Measurements from ENCODE around the gene RAB15. TPM values are rescaled to one million over a fixed set of nuclear protein-coding genes. Genes with fewer than 3 reads are reported as not detected.

The RAB15 gene
- total RNA-seq, 1 donor = 4.0 TPM

DNA sequence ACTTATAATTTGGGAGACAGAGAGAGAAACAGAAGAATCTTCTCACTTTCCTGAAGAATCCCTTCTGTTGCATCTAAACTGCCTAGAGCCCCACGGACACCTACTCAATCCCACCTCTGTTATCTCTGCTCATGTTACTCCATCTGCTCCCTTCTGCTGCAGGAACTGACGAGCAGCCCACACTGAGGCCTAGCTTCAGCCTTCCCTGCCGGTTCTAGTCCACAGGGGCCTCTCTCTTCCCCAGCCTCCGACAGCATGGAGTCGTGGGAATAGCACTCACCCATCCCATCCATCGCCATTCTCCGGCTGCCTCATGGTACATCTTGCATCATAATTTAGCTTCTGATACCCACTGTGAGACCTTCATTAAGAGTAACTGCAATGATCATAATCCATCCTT, 4.0 kb downstream of the RAB15 start:
- Histone ChIP-seq H2AFZ (ENCODE audit: low read length) (no peak overlapping the region), H3K4me1 (ENCODE audit: insufficient read depth, low read length) (peaks cover 5% of the 10 kb centered on the region), H3K4me3 (ENCODE audit: insufficient read depth, low read length) (no peak overlapping the region), H3K79me2 (ENCODE audit: insufficient read depth, low read length) (no peaks in the 10 kb centered on the region), H3K9me3 (ENCODE audit: low read depth, low read length) (no peaks in the 10 kb centered on the region), H3K27ac (ENCODE audit: low read depth, low read length) (no peak overlapping the region), H3K27me3 (ENCODE audit: insufficient read depth, low read length) (peaks cover 3% of the 10 kb centered on the region), H4K20me1 (ENCODE audit: insufficient read depth, low read length) (no peaks in the 10 kb centered on the region), H3K4me2 (ENCODE audit: insufficient read depth, low read length) (no peak overlapping the region), H3K36me3 (ENCODE audit: insufficient read depth, low read length) (no peaks in the 10 kb centered on the region)
- TF ChIP-seq, protein P1, sequence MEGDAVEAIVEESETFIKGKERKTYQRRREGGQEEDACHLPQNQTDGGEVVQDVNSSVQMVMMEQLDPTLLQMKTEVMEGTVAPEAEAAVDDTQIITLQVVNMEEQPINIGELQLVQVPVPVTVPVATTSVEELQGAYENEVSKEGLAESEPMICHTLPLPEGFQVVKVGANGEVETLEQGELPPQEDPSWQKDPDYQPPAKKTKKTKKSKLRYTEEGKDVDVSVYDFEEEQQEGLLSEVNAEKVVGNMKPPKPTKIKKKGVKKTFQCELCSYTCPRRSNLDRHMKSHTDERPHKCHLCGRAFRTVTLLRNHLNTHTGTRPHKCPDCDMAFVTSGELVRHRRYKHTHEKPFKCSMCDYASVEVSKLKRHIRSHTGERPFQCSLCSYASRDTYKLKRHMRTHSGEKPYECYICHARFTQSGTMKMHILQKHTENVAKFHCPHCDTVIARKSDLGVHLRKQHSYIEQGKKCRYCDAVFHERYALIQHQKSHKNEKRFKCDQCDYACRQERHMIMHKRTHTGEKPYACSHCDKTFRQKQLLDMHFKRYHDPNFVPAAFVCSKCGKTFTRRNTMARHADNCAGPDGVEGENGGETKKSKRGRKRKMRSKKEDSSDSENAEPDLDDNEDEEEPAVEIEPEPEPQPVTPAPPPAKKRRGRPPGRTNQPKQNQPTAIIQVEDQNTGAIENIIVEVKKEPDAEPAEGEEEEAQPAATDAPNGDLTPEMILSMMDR (IDR thresholded peaks at IDR 0.05; ENCODE audit: extremely low read depth, low read depth, low read length) = no peak
- DNase-seq (ENCODE audit: insufficient read length, low spot score, missing footprints) = no peak

DNA sequence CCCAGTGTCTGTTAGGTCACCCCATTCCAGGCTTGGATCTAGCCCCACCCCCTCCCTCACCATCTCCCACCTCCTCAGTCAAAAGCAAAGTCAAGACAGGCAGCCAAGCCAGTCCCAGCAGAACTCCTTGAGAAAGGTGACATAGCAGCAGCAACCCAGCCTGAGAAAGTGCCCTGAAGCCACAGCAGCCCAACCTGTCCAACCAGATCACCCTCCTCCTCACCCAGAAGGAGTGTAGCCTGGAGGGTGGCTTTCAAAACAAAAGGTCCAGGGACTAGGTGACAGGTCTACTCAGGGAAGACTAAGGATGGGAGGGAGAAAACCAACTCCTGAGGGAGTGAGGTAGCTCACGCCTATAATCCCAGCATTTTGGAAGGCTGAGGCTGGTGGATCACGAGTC, 5.2 kb downstream of the RAB15 start:
- Histone ChIP-seq H3K79me2 (ENCODE audit: insufficient read depth, low read length) (no peaks in the 10 kb centered on the region), H4K20me1 (ENCODE audit: insufficient read depth, low read length) (peaks cover 3% of the 10 kb centered on the region), H3K36me3 (ENCODE audit: insufficient read depth, low read length) (no peaks in the 10 kb centered on the region), H3K4me3 (ENCODE audit: insufficient read depth, low read length) (no peak overlapping the region), H3K4me1 (ENCODE audit: insufficient read depth, low read length) (peaks cover 5% of the 10 kb centered on the region), H3K27me3 (ENCODE audit: insufficient read depth, low read length) (peaks cover 3% of the 10 kb centered on the region), H3K27ac (ENCODE audit: low read depth, low read length) (no peak overlapping the region), H3K4me2 (ENCODE audit: insufficient read depth, low read length) (no peak overlapping the region), H2AFZ (ENCODE audit: low read length) (no peak overlapping the region), H3K9me3 (ENCODE audit: low read depth, low read length) (no peaks in the 10 kb centered on the region)
- TF ChIP-seq, protein P1 (IDR thresholded peaks at IDR 0.05; ENCODE audit: extremely low read depth, low read depth, low read length) = no peak
- no peak for DNase-seq (ENCODE audit: insufficient read length, low spot score, missing footprints)

DNA sequence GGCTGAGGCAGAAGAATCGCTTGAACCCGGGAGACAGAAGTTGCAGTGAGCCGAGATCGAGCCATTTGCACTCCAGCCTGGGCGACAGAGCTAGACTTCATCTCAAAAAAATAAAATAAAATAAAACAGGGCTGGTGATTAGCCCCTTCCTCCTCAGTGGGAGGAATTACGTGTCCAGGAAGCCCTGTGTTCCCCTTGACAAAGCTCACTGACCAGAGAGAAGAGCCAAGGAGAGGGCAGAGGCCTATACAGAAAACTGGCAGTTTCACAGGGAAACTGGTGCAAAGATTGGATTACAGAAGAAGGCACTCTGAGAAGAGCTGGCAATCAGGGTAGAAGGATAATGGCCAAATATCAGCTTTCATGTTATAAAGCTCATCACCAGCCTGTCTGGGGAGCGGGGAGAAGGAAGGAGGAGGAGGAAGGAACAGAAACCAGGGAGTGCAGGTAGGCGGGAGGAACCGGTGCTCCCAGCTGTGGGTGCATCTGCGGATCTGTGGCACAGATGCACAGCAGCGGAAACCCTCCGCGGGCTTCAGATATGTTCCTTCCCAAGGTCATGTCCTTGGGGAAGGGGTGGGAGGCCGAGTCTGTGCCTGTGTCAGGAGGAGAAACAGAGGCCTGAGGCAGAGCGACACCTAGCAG, 6.7 kb downstream of the RAB15 start:
- Histone ChIP-seq H3K4me3 (ENCODE audit: insufficient read depth, low read length) (no peak overlapping the region), H3K4me1 (ENCODE audit: insufficient read depth, low read length) (no peaks in the 10 kb centered on the region), H2AFZ (ENCODE audit: low read length) (no peak overlapping the region), H4K20me1 (ENCODE audit: insufficient read depth, low read length) (peaks cover 3% of the 10 kb centered on the region), H3K79me2 (ENCODE audit: insufficient read depth, low read length) (no peaks in the 10 kb centered on the region), H3K4me2 (ENCODE audit: insufficient read depth, low read length) (no peak overlapping the region), H3K9me3 (ENCODE audit: low read depth, low read length) (no peaks in the 10 kb centered on the region), H3K36me3 (ENCODE audit: insufficient read depth, low read length) (no peaks in the 10 kb centered on the region), H3K27me3 (ENCODE audit: insufficient read depth, low read length) (no peaks in the 10 kb centered on the region), H3K27ac (ENCODE audit: low read depth, low read length) (no peak overlapping the region)
- DNase-seq (ENCODE audit: insufficient read length, low spot score, missing footprints) = no peak
- TF ChIP-seq, protein P1 (IDR thresholded peaks at IDR 0.05; ENCODE audit: extremely low read depth, low read depth, low read length) = no peak

DNA sequence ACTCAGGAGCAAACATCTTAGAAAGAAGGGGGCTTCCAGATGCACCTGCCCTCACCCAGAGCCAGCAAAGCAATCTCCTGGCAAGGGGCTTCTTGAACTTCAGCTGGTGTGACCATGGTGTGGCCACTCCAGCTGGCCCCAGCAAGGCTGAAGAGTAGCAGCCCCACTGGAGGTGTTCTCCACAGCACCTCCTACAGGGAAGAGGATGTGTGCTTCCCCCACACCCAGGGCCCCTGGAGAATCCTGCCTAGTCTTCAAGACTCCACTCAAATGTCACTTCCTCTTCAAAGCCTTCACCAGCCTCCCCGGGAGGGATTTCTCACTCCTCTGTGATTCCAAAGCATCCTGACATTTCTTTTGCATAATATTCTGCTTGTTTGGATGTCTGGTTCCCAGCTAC, 8.5 kb downstream of the RAB15 start:
- Histone ChIP-seq H3K36me3 (ENCODE audit: insufficient read depth, low read length) (no peaks in the 10 kb centered on the region), H3K79me2 (ENCODE audit: insufficient read depth, low read length) (no peaks in the 10 kb centered on the region), H3K27ac (ENCODE audit: low read depth, low read length) (no peak overlapping the region), H3K9me3 (ENCODE audit: low read depth, low read length) (no peaks in the 10 kb centered on the region), H3K4me3 (ENCODE audit: insufficient read depth, low read length) (no peak overlapping the region), H4K20me1 (ENCODE audit: insufficient read depth, low read length) (peaks cover 3% of the 10 kb centered on the region), H3K4me2 (ENCODE audit: insufficient read depth, low read length) (no peak overlapping the region), H2AFZ (ENCODE audit: low read length) (no peak overlapping the region), H3K27me3 (ENCODE audit: insufficient read depth, low read length) (no peaks in the 10 kb centered on the region), H3K4me1 (ENCODE audit: insufficient read depth, low read length) (no peaks in the 10 kb centered on the region)
- no peak for DNase-seq (ENCODE audit: insufficient read length, low spot score, missing footprints)
- TF ChIP-seq, protein P1 (IDR thresholded peaks at IDR 0.05; ENCODE audit: extremely low read depth, low read depth, low read length) = no peak
